HG03565 (cell line): ENCODE results near the gene PDZD7.

ENCODE experiments used
- ATAC-seq: cut with Tn5 transposase; IDR thresholded peaks from one replicate; pipeline ENCODE4 v1.9.1; 2021; ENCODE audit warnings: mild to moderate bottlenecking, moderate library complexity; ENCODE audit not compliant: unreplicated experiment

PDZD7 gene

GRCh38 chr10:101005361-101005760 is 25.6 kb downstream of the PDZD7 start:
- ATAC-seq, result no peak

- no peak for ATAC-seq
Observed at GRCh38 chr10:101003639-101004206, 27.2 kb downstream of the PDZD7 start.

GRCh38 chr10:101002456-101002855 is 28.5 kb downstream of the PDZD7 start:
- no peak for ATAC-seq

GRCh38 chr10:101001659-101002035 is 29.3 kb downstream of the PDZD7 start:
- no peak for ATAC-seq

GRCh38 chr10:101000915-101001658 is 29.8 kb downstream of the PDZD7 start:
- no peak for ATAC-seq

- ATAC-seq, result no peak
Observed at GRCh38 chr10:101000127-101000914, 30.6 kb downstream of the PDZD7 start.

- no peak for ATAC-seq
Observed at GRCh38 chr10:100999742-101000126, 31.2 kb downstream of the PDZD7 start, which contains the start of gene LZTS2. LZTS2 (plus strand) TSS chr10:100999808; CDS start chr10:101002539, 2,731 bp downstream.

- ATAC-seq, result peak; percentile 40
Observed at GRCh38 chr10:100998991-100999741, 31.8 kb downstream of the PDZD7 start.

- ATAC-seq, result no peak
Observed at GRCh38 chr10:100998183-100998990, 32.5 kb downstream of the PDZD7 start.

- no peak for ATAC-seq
Observed at GRCh38 chr10:100997360-100998182, 33.4 kb downstream of the PDZD7 start.

GRCh38 chr10:100996678-100997359 is 34.1 kb downstream of the PDZD7 start:
- ATAC-seq, result no peak

- no peak for ATAC-seq
Observed at GRCh38 chr10:100995181-100995580, 35.7 kb downstream of the PDZD7 start.

- ATAC-seq, result no peak
Observed at GRCh38 chr10:100993986-100994708, 36.8 kb downstream of the PDZD7 start.

- ATAC-seq, result no peak
Observed at GRCh38 chr10:100989088-100989487, 41.8 kb downstream of the PDZD7 start.

GRCh38 chr10:100988166-100988565 is 42.8 kb downstream of the PDZD7 start:
- no peak for ATAC-seq

- no peak for ATAC-seq
Observed at GRCh38 chr10:100987685-100988049, 43.3 kb downstream of the PDZD7 start.

- peak; percentile 59 for ATAC-seq
Observed at GRCh38 chr10:100986952-100987684, 43.8 kb downstream of the PDZD7 start, which contains the start of the genes MRPL43 and TWNK. MRPL43 (minus strand) TSS chr10:100987497; CDS start chr10:100987443, 54 bp downstream. TWNK (plus strand) TSS chr10:100987543; CDS start chr10:100988211, 668 bp downstream.
